Measurements from ENCODE around the gene FOXR1.

Gene FOXR1

DNA sequence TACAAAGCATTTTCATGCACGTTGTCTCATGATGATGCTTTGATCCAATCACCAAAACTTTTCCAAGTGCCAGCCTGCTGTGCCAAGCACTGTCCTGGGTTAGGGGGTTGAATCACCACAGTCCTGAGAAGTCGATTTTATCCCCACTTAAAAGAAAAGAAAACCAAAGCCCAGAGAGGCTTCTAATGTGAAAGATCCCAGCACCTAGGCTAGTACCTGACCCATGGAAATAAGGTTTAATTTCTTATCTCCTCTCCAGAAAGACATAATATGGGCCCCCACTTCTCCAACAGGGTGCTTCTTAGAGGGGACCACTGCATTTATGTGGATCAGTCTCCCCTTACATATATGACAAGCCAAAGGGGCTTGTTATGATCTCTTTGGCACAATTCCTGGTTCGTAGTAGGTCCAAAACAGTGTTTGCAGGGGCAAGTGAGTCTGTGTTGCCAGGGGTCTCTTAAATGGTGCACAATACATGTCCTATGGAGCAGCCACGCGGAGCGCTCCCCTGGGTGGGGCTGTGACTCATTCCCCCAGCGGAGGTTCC lies 43.9 kb upstream of the FOXR1 start:
- H3K36me3 ChIP-seq (ENCODE audit: control insufficient read depth in 4 of 4, insufficient read depth in 4 of 4, low read length in 3 of 4) = no peaks in the 10 kb centered on the region
- H3K9me3 ChIP-seq (ENCODE audit: control extremely low read depth in 1 of 5, control insufficient read depth in 4 of 5, insufficient read depth in 2 of 5, low read depth in 1 of 5, low read length in 4 of 5) = no peaks in the 10 kb centered on the region
- CTCF ChIA-PET = interaction anchor here (1.0 to 13.2 kb wide), 4 partner anchors 15 to 49 kb away, joined by 3 to 256 read pairs (median 12); partner anchors contain the start of gene UPK2
- DNase-seq = no peak
- no peaks in the 10 kb centered on the region for H3K27me3 ChIP-seq (replicated peaks in 2 of 5; ENCODE audit: control insufficient read depth in 4 of 5, insufficient read depth in 5 of 5, low read length in 4 of 5)
- WGBS (ENCODE audit: insufficient coverage) = 20% methylated on average over 7 of the region's 7 CpGs
- peak overlapping the region in 3 of 7 experiments; percentile 92 to 93 (median 92) for H3K4me3 ChIP-seq (ENCODE audit: control insufficient read depth in 1 of 7, extremely low read depth in 1 of 7, insufficient read depth in 4 of 7, low read depth in 2 of 7, low read length in 6 of 7)
- H3K4me1 ChIP-seq (ENCODE audit: control extremely low read depth in 1 of 4, control insufficient read depth in 4 of 4, insufficient read depth in 4 of 4, low read length in 3 of 4) = peaks cover 5 to 81% (median 57%) of the 10 kb centered on the region in 4 experiments
- H3K27ac ChIP-seq (ENCODE audit: insufficient read depth in 1 of 2, low read depth in 1 of 2, low read length in 2 of 2, poor library complexity in 1 of 2, severe bottlenecking in 2 of 2) = peak overlapping the region in 1 of 2 experiments; percentile 93
- POLR2A ChIA-PET = interaction anchor here (0.5 to 0.8 kb wide), 3 partner anchors 14 to 429 kb away, joined by 3 to 5 read pairs (median 4); no protein-coding TSS in a partner anchor

DNA sequence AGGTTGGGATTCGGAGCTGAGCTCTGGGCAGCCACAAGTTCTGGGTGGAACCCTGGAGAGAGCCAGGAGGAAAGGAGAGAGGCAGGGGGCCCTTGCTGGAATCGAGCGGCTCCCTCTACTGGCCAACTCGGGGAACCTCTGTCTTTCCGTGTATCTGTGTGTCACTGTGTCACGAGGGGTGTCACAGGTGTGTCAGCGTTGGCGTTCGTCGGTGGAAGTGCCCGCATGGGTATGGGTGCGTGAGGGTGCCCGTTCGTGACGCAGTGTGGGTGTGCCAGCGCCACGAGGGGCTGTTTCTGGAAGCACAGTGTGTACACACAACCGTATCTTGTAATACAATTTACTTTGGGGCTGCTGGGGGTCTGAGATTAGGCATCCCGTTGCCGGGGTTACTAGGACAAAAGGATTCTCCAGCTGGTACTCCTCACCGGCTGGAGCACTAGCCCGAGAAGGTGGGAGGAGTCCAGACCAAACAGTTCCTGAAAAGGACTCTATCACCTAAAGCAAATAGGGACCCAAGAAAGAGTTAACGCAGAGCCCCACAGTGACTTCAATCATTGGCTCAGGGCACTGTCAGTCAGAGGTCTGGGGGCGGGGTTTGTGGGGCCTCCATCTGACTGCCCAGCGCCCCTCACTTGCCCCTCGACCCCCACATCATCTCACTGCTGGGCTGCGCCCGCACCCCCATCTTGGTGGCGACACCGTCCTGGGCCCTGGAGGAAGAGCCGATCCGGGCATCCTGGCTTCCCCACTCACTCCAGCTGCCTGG lies 43.3 kb upstream of the FOXR1 start:
- POLR2A ChIA-PET = interaction anchor here (0.5 to 0.8 kb wide), 3 partner anchors 15 to 428 kb away, joined by 3 to 5 read pairs (median 4); no protein-coding TSS in a partner anchor
- peak overlapping the region; percentile 76 to 93 for H3K27ac ChIP-seq (ENCODE audit: insufficient read depth in 1 of 2, low read depth in 1 of 2, low read length in 2 of 2, poor library complexity in 1 of 2, severe bottlenecking in 2 of 2)
- H3K4me1 ChIP-seq (ENCODE audit: control extremely low read depth in 1 of 4, control insufficient read depth in 4 of 4, insufficient read depth in 4 of 4, low read length in 3 of 4) = peaks cover 5 to 75% (median 51%) of the 10 kb centered on the region in 4 experiments
- no peaks in the 10 kb centered on the region for H3K9me3 ChIP-seq (ENCODE audit: control extremely low read depth in 1 of 5, control insufficient read depth in 4 of 5, insufficient read depth in 2 of 5, low read depth in 1 of 5, low read length in 4 of 5)
- CTCF ChIA-PET = interaction anchor here (0.7 to 13.2 kb wide), 5 partner anchors 9 to 87 kb away, joined by 3 to 256 read pairs (median 3); partner anchors contain the start of gene UPK2
- no peaks in the 10 kb centered on the region for H3K36me3 ChIP-seq (ENCODE audit: control insufficient read depth in 4 of 4, insufficient read depth in 4 of 4, low read length in 3 of 4)
- peak; percentile 92 to 95 (median 94) for DNase-seq
- WGBS (ENCODE audit: insufficient coverage) = 0% methylated on average over 16 of the region's 32 CpGs
- peak overlapping the region; percentile 66 to 93 (median 82) for H3K4me3 ChIP-seq (ENCODE audit: control insufficient read depth in 1 of 7, extremely low read depth in 1 of 7, insufficient read depth in 4 of 7, low read depth in 2 of 7, low read length in 6 of 7)
- H3K27me3 ChIP-seq (replicated peaks in 2 of 5; ENCODE audit: control insufficient read depth in 4 of 5, insufficient read depth in 5 of 5, low read length in 4 of 5) = no peaks in the 10 kb centered on the region

GRCh38 chr11:118928870-118929500 lies 42.6 kb upstream of the FOXR1 start:
- Histone ChIP-seq H3K4me3 (ENCODE audit: control insufficient read depth in 1 of 7, extremely low read depth in 1 of 7, insufficient read depth in 4 of 7, low read depth in 2 of 7, low read length in 6 of 7) (peak overlapping the region; percentile 66 to 93 (median 82)), H3K9me3 (ENCODE audit: control extremely low read depth in 1 of 5, control insufficient read depth in 4 of 5, insufficient read depth in 2 of 5, low read depth in 1 of 5, low read length in 4 of 5) (no peaks in the 10 kb centered on the region), H3K4me1 (ENCODE audit: control extremely low read depth in 1 of 4, control insufficient read depth in 4 of 4, insufficient read depth in 4 of 4, low read length in 3 of 4) (peaks cover 5 to 68% (median 44%) of the 10 kb centered on the region in 4 experiments), H3K27me3 (replicated peaks in 2 of 5; ENCODE audit: control insufficient read depth in 4 of 5, insufficient read depth in 5 of 5, low read length in 4 of 5) (no peaks in the 10 kb centered on the region), H3K27ac (ENCODE audit: insufficient read depth in 1 of 2, low read depth in 1 of 2, low read length in 2 of 2, poor library complexity in 1 of 2, severe bottlenecking in 2 of 2) (peak overlapping the region; percentile 76 to 93), H3K36me3 (ENCODE audit: control insufficient read depth in 4 of 4, insufficient read depth in 4 of 4, low read length in 3 of 4) (no peaks in the 10 kb centered on the region)
- DNase-seq = peak in 1 of 3 donors; percentile 48
- CTCF ChIA-PET = interaction anchor here (0.7 to 13.2 kb wide), 5 partner anchors 9 to 87 kb away, joined by 3 to 256 read pairs (median 3); partner anchors contain the start of gene UPK2
- 0% methylated on average over 20 of the region's 26 CpGs for WGBS (ENCODE audit: insufficient coverage)
- POLR2A ChIA-PET = interaction anchor here (0.6 to 1.5 kb wide), 2 partner anchors 16 to 20 kb away, joined by 5 to 8 read pairs; no protein-coding TSS in a partner anchor

- Histone ChIP-seq H3K36me3 (ENCODE audit: control insufficient read depth in 4 of 4, insufficient read depth in 4 of 4, low read length in 3 of 4) (no peaks in the 10 kb centered on the region), H3K27ac (ENCODE audit: insufficient read depth in 1 of 2, low read depth in 1 of 2, low read length in 2 of 2, poor library complexity in 1 of 2, severe bottlenecking in 2 of 2) (peak overlapping the region; percentile 40 to 93), H3K4me1 (ENCODE audit: control extremely low read depth in 1 of 4, control insufficient read depth in 4 of 4, insufficient read depth in 4 of 4, low read length in 3 of 4) (peaks cover 3 to 62% (median 38%) of the 10 kb centered on the region in 4 experiments), H3K4me3 (ENCODE audit: control insufficient read depth in 1 of 7, extremely low read depth in 1 of 7, insufficient read depth in 4 of 7, low read depth in 2 of 7, low read length in 6 of 7) (peak overlapping the region; percentile 47 to 93 (median 82)), H3K27me3 (replicated peaks in 2 of 5; ENCODE audit: control insufficient read depth in 4 of 5, insufficient read depth in 5 of 5, low read length in 4 of 5) (no peaks in the 10 kb centered on the region), H3K9me3 (ENCODE audit: control extremely low read depth in 1 of 5, control insufficient read depth in 4 of 5, insufficient read depth in 2 of 5, low read depth in 1 of 5, low read length in 4 of 5) (no peaks in the 10 kb centered on the region)
- WGBS (ENCODE audit: insufficient coverage) = 0% methylated on average over 9 of the region's 26 CpGs
- ChIA-PET CTCF (interaction anchor here (0.8 to 13.2 kb wide), 17 partner anchors 8 to 297 kb away, joined by 3 to 256 read pairs (median 4); partner anchors contain the start of gene UPK2), POLR2A (interaction anchor here (0.6 to 1.5 kb wide), 2 partner anchors 16 to 21 kb away, joined by 5 to 8 read pairs; no protein-coding TSS in a partner anchor)
- peak; percentile 89 to 96 (median 95) for DNase-seq
Observed at GRCh38 chr11:118929501-118930093, 42.0 kb upstream of the FOXR1 start.

GRCh38 chr11:118930094-118930712 lies 41.4 kb upstream of the FOXR1 start:
- peaks cover 3 to 56% (median 35%) of the 10 kb centered on the region in 4 experiments for H3K4me1 ChIP-seq (ENCODE audit: control extremely low read depth in 1 of 4, control insufficient read depth in 4 of 4, insufficient read depth in 4 of 4, low read length in 3 of 4)
- no peaks in the 10 kb centered on the region for H3K27me3 ChIP-seq (replicated peaks in 2 of 5; ENCODE audit: control insufficient read depth in 4 of 5, insufficient read depth in 5 of 5, low read length in 4 of 5)
- POLR2A ChIA-PET = interaction anchor here (1.5 kb wide), 1 partner anchor 17 kb away, joined by 8 read pairs; no protein-coding TSS in a partner anchor
- H3K36me3 ChIP-seq (ENCODE audit: control insufficient read depth in 4 of 4, insufficient read depth in 4 of 4, low read length in 3 of 4) = no peaks in the 10 kb centered on the region
- peak overlapping the region; percentile 40 to 93 for H3K27ac ChIP-seq (ENCODE audit: insufficient read depth in 1 of 2, low read depth in 1 of 2, low read length in 2 of 2, poor library complexity in 1 of 2, severe bottlenecking in 2 of 2)
- DNase-seq = peak; percentile 79 to 87 (median 83)
- no peaks in the 10 kb centered on the region for H3K9me3 ChIP-seq (ENCODE audit: control extremely low read depth in 1 of 5, control insufficient read depth in 4 of 5, insufficient read depth in 2 of 5, low read depth in 1 of 5, low read length in 4 of 5)
- CTCF ChIA-PET = interaction anchor here (0.7 to 13.2 kb wide), 19 partner anchors 9 to 296 kb away, joined by 3 to 256 read pairs (median 4); partner anchors contain the start of gene UPK2
- 0% methylated on average over 15 of the region's 20 CpGs for WGBS (ENCODE audit: insufficient coverage)
- H3K4me3 ChIP-seq (ENCODE audit: control insufficient read depth in 1 of 7, extremely low read depth in 1 of 7, insufficient read depth in 4 of 7, low read depth in 2 of 7, low read length in 6 of 7) = peak overlapping the region; percentile 47 to 93 (median 82)

DNA sequence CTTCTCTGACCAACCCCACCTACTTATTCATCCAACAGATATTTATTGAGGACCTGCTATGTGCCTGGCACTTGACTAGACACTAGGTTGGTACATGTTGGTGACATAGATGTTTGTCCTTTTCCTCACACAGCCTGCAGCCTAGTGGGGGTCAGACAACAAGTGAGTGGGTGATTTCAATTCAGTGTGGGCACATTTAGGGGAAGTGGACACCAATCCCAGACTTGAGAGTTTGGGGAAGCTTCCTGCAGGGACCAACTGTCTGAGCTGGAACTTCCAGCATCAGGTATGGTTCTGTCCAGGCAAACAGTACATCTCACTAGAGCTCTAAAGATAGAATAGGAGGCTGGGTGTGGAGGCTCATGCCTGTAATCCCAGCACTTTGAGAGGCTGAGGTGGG lies 40.0 kb upstream of the FOXR1 start:
- Histone ChIP-seq H3K27me3 (replicated peaks in 2 of 5; ENCODE audit: control insufficient read depth in 4 of 5, insufficient read depth in 5 of 5, low read length in 4 of 5) (no peaks in the 10 kb centered on the region), H3K9me3 (ENCODE audit: control extremely low read depth in 1 of 5, control insufficient read depth in 4 of 5, insufficient read depth in 2 of 5, low read depth in 1 of 5, low read length in 4 of 5) (no peaks in the 10 kb centered on the region), H3K4me1 (ENCODE audit: control extremely low read depth in 1 of 4, control insufficient read depth in 4 of 4, insufficient read depth in 4 of 4, low read length in 3 of 4) (peaks cover 3 to 48% (median 30%) of the 10 kb centered on the region in 4 experiments), H3K4me3 (ENCODE audit: control insufficient read depth in 1 of 7, extremely low read depth in 1 of 7, insufficient read depth in 4 of 7, low read depth in 2 of 7, low read length in 6 of 7) (no peak overlapping the region), H3K27ac (ENCODE audit: insufficient read depth in 1 of 2, low read depth in 1 of 2, low read length in 2 of 2, poor library complexity in 1 of 2, severe bottlenecking in 2 of 2) (no peak overlapping the region), H3K36me3 (ENCODE audit: control insufficient read depth in 4 of 4, insufficient read depth in 4 of 4, low read length in 3 of 4) (no peaks in the 10 kb centered on the region)
- POLR2A ChIA-PET = no interaction called here
- no peak for DNase-seq
- CTCF ChIA-PET = interaction anchor here (1.6 to 13.2 kb wide), 8 partner anchors 8 to 243 kb away, joined by 6 to 256 read pairs (median 17); partner anchors contain the start of genes CXCR5 and UPK2

All from common myeloid progenitor, CD34-positive (primary cell).